A549 (cell line): ENCODE results near the gene B3GNT5.

ENCODE experiments used
- CHD4 ChIP-seq: fragments of 200-600 bp; sonication (generic); IDR thresholded peaks from 2 replicates; pipeline ENCODE4 v1.6.1; 2016; ENCODE audit warnings: antibody characterized with exemption, mild to moderate bottlenecking, borderline replicate concordance
- POLR2A ChIP-seq: IDR thresholded peaks from 2 replicates; pipeline ENCODE4 v1.6.1; 2012; ENCODE audit warnings: mild to moderate bottlenecking, low read length
- TF ChIP-seq, protein P1 (sequence below): fragments of >200 bp; sonication (Bioruptor Twin); formaldehyde crosslinking; IDR thresholded peaks from 3 replicates; pipeline ENCODE4 v1.5.1; 2016

DNA sequence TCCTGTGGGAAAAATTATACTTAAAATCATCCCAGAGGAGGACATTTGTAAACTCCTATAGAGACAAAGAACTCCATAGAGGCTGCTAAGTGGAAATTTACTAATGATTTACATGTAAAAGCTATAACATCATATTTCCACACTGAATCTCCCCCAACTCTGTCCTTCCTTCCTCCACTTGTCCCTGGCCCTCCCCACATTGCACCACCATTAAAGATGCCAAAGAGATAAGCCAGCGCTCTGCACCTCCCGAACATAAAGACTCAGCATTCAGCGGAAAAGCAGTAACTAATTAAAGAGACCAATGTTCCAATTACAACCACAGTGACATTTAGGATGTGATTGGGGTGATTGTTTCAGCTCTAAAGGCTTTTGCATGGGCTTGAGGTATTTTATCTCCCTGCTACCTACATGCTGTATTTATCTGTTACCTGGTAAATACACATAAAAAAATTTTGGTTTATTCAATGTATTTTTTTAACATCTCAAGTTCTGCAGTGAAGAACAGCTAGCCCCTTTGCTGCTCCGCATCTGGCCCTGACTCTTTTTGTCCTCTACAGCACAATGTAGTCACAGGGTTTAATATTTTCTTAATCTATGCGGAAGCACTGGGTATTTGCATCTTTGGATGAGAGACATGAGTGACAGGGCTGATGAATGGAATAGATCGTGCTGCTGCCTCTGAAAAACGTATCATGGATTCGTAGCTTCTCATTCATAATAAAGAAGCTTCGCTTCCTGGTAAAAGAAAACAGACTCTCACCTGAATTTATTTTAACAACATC lies 35.3 kb upstream of the B3GNT5 start:
- TF ChIP-seq, protein P1, sequence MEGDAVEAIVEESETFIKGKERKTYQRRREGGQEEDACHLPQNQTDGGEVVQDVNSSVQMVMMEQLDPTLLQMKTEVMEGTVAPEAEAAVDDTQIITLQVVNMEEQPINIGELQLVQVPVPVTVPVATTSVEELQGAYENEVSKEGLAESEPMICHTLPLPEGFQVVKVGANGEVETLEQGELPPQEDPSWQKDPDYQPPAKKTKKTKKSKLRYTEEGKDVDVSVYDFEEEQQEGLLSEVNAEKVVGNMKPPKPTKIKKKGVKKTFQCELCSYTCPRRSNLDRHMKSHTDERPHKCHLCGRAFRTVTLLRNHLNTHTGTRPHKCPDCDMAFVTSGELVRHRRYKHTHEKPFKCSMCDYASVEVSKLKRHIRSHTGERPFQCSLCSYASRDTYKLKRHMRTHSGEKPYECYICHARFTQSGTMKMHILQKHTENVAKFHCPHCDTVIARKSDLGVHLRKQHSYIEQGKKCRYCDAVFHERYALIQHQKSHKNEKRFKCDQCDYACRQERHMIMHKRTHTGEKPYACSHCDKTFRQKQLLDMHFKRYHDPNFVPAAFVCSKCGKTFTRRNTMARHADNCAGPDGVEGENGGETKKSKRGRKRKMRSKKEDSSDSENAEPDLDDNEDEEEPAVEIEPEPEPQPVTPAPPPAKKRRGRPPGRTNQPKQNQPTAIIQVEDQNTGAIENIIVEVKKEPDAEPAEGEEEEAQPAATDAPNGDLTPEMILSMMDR, result no peak
- TF ChIP-seq CHD4, result no peak
- no peak for TF ChIP-seq POLR2A
